Muscle of arm (tissue), 12 donors: ENCODE measurements around the gene WASL. TPM values are rescaled to one million over a fixed set of nuclear protein-coding genes. Genes with fewer than 3 reads are reported as not detected.
"Not testable (repeated sequence)": the region's sequence is repeated elsewhere in the genome, so short reads cannot be mapped to it uniquely, and the experiment has no call there.

Experiments
- DNase-seq: peaks from one replicate; pipeline ENCODE4 v3.0.0-alpha.2; 2013
- polyA plus RNA-seq, 12 donors: library from polyadenylated mRNA; unstranded; fragments of 120-200 nt; gene quantifications; one replicate each; pipeline ENCODE4 v1.2.1, GENCODE V29; 2013; ENCODE audit not compliant: insufficient read length in 12 of 12

The WASL gene
- polyA plus RNA-seq, 12 donors = 32.1 to 40.3 (median 36.0) TPM; not detected in 1

GRCh38 chr7:123661765-123662164, 87.0 kb downstream of the WASL start:
- DNase-seq = no peak

DNA sequence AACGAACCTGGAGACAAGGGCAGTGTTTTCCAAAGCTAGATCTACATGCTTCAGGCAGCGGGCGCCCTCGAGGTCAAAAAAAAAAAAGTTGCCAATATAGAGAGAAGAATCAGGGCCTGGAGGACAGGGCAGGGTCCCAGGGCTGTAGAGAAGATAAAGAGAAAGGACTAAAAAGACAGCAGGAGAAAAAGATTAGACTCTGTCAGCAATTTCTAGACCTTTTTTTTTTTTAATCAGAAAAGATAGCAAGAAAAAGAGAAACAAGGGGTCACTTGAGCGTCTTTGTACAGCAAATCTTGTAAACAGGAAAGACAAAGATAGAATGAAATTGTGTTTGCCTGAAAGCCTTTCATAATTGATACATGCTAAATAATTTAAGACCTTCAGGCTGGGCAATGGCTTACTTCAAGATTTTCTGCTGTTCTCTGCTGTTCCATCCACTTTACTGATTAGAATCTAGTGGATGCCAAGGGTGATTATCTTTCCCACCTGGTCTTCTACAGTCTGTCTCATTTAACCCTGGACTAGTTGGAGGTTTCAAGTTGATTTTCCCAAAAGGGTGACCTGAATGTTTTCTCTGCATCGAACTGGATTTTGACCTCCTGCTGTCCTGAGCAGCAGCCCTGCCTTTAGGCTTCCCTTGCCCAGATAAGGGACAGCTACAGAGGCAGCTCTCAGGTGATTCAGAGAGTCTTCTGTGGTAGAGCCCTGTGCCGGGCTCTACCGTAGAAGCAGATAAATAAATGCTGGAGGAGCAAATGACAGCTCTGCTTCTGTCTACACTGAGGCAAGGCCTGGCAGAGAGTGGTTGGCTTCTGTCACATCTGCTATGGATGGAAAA, 88.1 kb downstream of the WASL start:
- no peak for DNase-seq

GRCh38 chr7:123658023-123658422, 90.8 kb downstream of the WASL start:
- no peak for DNase-seq

- DNase-seq = no peak
Observed at GRCh38 chr7:123657304-123657685, 91.5 kb downstream of the WASL start.

GRCh38 chr7:123656544-123657303, 92.1 kb downstream of the WASL start:
- no peak for DNase-seq

DNA sequence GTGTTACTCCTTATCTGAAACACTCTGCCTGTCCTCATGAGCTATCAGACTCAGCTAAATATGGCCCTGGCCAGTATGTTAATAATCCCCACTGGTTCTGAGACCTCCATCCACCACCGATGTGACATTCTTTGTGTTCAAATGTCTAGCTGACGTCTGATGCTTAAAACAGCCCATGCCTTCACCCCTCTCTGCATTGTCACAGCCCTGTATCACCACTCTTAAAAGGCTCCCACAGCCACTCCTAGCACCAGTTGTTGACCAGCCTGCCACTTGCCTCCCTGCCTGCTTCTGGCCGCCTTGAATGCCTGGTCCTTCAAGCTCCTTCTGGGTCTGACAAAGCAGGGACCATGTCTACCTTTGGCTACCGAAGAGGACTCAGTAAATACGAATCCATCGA, 93.2 kb downstream of the WASL start, which contains the start of gene LMOD2:
LMOD2 (plus strand) TSS at position 253 of the 400 bp plus-strand sequence; CDS start at position 351, 98 bp downstream.
- no peak for DNase-seq

DNA sequence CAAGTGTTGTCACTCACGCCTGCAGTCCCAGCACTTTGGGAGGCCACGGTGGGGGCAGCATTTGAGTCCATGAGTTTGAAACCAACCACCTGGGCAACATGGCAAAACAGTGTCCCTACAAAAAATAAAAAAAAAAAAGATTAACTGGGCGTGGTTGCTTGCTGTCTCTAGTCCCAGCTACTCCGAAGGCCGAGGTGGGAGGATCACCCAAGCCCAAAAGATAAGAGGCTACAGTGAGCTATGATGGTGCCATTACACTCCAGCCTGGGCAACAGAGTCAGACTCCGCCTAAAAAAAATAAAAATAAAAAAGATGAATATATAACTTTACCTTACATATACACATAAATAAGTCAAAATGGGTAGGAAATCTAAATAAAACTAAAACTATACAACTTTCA, 95.6 kb downstream of the WASL start:
- DNase-seq = no peak

DNA sequence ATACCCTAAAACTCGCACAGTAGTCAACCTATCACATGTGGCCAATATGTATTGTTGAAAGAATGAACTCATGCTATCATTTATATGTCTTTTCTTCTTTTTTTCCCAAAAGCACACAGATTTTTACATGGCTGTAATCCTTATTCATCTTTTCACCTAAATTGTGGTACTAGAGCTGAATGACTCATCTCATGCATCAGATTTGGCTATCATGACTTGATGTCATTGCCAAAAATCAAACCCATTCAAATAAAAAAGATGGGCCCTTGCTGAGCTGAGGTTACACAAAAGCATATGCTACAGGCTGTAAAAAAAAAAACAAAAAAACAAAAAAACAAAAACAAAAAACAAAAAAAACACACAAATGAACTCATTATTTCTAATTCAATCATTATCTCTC, 96.4 kb downstream of the WASL start:
- no peak for DNase-seq

DNA sequence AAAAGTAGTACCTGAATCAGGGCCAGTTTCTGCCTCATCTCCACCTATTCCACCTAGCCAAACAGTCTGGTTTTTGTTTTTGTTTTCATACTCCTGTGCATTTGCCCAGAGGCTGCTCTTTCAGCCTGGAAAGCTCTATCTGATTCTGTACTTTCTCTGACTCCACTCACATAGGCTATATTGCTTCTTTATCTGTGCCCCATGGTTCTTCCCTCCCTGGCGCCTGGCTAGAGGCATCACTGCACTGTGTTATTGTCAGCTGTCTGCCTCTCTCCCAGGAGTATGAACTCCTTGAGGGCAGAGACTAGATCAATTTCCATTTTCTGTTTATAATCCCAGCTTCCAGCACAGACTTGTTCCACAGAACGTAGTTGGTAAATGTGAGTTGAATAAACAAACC, 98.2 kb downstream of the WASL start:
- DNase-seq = no peak

- DNase-seq = no peak
Observed at GRCh38 chr7:123649964-123650363, 98.8 kb downstream of the WASL start.

DNA sequence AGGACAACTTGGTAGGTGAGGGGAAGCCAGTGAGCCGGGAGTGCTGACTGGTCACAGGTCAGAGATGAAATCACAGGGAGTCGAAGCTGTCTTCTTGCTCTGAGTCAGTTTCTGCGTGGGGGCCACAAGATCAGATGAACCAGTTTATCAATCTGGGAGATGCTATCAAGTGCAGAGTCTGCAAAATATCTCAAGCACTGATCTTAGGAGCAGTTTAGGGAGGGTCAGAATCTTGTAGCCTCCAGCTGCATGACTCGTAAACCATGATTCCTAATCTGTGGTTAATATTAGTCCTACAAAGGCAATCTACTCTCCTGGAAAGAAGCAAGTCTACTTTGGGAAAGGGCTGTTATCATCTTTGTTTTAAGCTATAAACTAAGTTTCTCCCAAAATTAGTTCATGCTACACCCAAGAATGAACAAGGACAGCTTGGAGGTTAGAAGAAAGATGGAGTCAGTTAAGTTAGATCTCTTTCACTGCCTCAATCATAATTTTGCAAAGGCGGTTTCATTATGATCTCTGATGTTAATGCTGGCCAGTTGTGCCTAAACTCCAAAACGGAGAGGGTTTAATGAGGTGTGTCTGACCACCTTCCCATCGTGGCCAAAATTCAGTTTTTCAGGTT, 101.6 kb downstream of the WASL start:
- no peak for DNase-seq

DNA sequence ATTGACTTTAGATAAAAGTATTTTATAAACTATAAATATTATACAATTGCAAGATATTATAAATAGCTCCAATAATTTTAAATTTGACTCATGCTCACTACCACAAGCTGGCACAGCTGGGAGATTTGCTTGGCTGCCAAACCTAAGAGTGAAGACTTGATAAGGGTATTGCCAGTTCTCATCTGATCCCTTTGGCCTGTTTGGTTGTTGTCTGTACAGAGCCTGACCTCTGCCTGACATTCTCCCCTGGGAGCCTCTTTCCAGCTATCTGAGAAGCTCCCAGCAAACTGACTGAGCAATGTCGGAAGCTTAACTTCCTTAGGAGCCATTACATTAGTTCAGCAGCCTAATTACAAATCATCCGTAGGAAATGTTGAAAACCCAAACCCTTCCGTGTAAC, 103.3 kb downstream of the WASL start:
- DNase-seq = no peak

DNA sequence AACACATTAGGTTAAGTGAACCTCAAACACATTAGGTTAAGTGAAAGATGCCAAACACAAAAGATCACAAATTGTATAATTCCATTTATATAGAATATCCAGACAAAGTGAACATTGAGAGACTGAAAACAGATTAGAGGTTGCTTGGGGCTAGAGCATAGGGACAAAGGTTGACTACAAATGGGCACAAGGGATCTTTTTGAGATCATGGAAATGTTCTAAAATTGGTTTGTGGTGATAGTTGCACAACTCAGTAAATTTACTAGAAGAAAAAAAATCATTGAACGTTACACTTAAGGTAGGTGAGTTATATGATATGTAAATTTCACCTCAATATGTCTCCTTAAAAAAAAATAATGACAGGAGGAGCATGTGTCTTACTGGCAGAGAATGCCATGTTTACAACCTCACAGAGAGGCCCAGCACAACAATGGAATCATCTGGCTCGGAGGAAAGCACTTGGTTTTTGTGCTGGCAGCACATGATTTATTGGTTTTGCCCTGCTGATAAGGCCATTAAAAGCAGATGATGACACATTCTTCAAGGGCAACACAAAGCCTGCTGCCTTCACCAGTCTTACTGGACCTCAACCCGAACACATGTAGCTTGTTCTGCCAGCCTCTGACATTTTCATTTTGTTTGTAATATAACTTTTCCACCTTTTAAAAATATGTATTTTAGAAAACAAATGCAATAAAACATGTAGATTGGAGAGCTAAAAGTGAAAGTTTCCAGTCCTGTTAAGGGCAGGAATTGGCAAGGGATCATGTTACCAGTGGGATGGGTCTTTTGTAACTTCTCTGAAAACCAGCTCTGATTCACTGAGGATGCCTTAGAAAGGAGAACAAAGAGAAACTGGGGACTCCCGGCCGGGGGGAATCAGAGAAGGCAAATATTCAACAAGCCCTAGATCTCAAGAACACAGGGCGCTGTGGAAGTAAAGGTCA, 105.0 kb downstream of the WASL start:
- no peak for DNase-seq

DNA sequence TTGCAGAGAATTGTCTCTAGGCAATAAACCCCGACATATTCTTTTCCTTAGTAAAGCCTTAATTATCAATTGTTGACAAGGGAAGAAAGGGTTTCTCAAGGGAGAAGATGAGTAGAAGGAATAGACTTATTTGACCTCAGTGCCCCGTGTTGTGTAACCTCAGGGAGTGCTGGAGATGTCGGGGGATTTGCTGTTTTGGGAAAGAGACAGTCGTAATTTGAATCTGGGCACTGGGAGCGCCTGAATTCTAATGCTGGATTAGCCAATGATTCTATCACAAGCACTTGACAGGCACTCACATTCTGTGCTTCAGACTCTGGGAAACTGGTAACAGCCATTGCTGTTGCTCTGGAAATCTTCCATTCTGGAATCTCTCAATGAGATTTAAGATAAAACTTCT, 106.9 kb downstream of the WASL start:
- no peak for DNase-seq

DNA sequence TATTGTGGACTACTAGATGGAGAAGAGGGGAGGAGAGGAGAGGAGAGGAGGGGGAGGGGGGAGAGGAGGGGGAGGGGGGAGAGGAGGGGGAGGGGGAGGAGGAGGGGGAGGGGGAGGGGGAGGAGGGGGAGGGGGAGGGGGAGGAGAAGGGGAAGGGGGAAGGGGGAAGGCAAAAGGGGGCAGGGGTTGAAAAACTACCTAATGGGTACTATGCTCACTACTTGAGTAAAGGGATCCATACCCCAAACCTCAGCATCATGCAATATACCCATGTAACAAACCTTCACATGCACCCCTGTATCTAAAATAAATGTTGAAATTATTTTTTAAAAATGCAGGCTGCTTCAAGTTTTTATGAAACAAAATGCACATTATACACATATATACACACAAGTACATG, 108.2 kb downstream of the WASL start:
- DNase-seq = no peak

DNA sequence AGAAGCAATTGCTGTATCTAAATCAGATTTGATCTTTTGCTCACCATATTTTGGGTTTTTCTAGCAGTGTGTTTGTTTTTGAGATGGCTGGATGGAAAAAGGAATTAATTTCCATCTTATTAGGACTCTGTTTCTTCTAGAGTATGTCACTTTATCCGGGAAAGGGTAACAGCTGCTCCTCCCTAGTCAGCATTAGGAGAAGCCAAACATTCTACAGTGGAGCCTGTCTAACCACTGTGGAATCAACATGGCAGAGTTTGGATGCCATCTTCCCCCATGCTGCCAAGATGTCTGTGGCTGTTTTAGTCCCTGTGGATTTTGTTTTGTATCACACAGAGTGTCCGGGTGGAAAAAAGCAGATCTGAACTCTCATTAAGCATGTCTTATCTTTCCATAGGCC, 109.2 kb downstream of the WASL start:
- no peak for DNase-seq

- no peak for DNase-seq
Observed at GRCh38 chr7:123637878-123638277, 110.9 kb downstream of the WASL start.

DNA sequence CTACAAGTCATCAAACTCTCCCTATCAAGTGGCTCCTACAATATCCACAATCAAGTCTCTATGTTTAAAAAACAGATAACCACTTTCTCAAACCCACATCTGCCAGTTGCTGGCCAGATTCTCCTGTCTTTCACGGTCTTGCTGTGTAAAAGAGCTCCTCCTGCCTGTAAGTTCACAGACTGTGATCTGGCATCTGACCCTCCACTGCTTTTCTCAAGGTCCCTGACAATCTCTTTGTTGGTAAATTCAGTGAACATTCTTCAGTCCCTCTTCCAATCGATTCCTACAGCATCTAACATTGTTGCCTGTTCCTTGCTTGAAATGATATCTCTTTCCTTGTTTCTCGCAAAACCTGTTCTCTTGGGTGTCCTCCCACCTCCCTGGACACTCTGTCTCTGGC, 111.6 kb downstream of the WASL start:
- no peak for DNase-seq

DNA sequence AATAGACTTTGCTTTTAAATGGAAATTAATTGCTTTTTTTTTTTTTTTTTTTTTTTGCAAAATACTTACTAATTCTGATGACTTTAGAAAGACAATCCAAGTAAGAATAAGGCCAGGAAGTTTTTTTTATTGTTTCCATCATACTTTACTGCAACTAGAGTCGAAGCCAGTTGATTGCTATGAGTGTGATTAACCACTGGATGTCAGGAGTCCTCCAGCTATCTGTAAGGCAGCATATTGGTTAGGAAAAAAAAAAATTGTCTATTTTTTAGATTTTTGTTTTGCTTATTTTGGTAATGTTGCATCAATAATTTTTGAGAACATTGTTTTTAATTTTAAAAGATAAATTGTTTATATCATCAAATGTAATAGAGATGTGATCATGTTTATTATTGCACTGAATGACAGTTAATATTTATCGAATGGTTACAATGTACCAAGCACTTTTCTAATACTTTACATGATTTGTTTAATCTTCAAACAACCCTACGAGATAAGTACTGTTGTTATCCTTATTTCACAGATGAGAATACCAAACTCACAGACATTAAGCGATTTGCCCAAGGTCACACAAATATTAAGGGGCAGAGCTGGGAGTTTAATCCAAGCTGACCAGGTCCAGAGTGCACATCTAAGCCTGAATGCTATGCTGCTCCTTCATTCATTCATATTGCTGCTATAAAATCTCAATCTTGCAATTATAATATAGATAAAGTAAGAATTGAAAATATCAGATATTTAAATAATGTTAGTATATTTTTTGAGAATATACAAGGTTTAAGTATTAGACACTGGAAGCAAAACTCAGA, 113.0 kb downstream of the WASL start:
- no peak for DNase-seq

GRCh38 chr7:123634011-123634573, 114.7 kb downstream of the WASL start:
- DNase-seq = not testable (repeated sequence)
